Measurements from ENCODE around the gene ADAMTS17.

DNA sequence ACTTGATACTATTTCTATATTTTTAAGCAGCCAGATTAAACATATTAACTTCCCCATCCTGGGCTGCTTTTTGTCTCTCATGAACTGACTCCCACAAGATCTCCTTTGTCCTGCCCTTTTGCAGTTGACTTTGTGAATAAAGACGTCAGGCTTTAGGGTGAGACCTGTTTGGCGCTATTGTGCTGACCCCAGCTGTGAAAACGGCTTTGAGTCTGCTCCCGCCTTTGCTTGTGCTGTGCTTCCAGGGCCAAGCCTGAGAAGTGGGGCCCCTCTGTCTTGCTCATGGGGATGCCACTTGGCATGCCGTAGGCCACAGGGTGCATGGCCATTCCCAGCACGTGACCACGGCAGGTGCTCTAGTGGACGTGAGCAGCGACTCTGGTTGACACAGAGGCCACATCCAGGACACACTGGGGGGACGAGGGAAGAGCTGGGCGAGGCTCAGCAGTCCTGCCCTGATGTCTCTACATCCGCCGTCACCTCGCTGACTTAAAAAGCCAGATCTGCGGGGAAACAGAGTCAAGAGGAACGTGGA, 339.6 kb downstream of the ADAMTS17 start:
- no peak for TF ChIP-seq EP300 (IDR thresholded peaks at IDR 0.05; ENCODE audit: low read depth)
- TF ChIP-seq, protein P1, sequence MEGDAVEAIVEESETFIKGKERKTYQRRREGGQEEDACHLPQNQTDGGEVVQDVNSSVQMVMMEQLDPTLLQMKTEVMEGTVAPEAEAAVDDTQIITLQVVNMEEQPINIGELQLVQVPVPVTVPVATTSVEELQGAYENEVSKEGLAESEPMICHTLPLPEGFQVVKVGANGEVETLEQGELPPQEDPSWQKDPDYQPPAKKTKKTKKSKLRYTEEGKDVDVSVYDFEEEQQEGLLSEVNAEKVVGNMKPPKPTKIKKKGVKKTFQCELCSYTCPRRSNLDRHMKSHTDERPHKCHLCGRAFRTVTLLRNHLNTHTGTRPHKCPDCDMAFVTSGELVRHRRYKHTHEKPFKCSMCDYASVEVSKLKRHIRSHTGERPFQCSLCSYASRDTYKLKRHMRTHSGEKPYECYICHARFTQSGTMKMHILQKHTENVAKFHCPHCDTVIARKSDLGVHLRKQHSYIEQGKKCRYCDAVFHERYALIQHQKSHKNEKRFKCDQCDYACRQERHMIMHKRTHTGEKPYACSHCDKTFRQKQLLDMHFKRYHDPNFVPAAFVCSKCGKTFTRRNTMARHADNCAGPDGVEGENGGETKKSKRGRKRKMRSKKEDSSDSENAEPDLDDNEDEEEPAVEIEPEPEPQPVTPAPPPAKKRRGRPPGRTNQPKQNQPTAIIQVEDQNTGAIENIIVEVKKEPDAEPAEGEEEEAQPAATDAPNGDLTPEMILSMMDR (IDR thresholded peaks at IDR 0.05) = no peak
- no peak for TF ChIP-seq POLR2AphosphoS5 (IDR thresholded peaks at IDR 0.05)
